RWPE2 (cell line): ENCODE measurements around the gene FASN.
"Not testable (repeated sequence)": the region's sequence is repeated elsewhere in the genome, so short reads cannot be mapped to it uniquely, and the experiment has no call there.

Experiments
- ATAC-seq: fragments of 200-7000 bp; cut with Tn5 transposase; 3 replicates; pipeline ENCODE4 v1.9.1; 2021; ENCODE audit warnings: low read depth
- DNase-seq: peaks from one replicate; pipeline ENCODE4 v3.0.0-alpha.2; 2020; ENCODE audit warnings: low spot score
- H3K27ac ChIP-seq: fragments of 450-650 bp; 2 replicates; pipeline ENCODE4 v1.5.1; 2017; ENCODE audit warnings: mild to moderate bottlenecking; ENCODE audit not compliant: poor library complexity, severe bottlenecking
- H3K27me3 ChIP-seq: fragments of 250-450 bp; sonication (Bioruptor Pico); 2 replicates; pipeline ENCODE4 v1.5.1; 2021; ENCODE audit warnings: mild to moderate bottlenecking, moderate library complexity; ENCODE audit not compliant: insufficient read depth, poor library complexity, severe bottlenecking
- H3K36me3 ChIP-seq: fragments of 250-450 bp; sonication (Bioruptor Pico); 2 replicates; pipeline ENCODE4 v1.5.1; 2020; ENCODE audit warnings: low read depth, mild to moderate bottlenecking, moderate library complexity
- H3K4me1 ChIP-seq: fragments of 250-450 bp; sonication (Bioruptor Pico); 2 replicates; pipeline ENCODE4 v1.5.1; 2021; ENCODE audit warnings: mild to moderate bottlenecking, moderate library complexity; ENCODE audit not compliant: insufficient read depth, poor library complexity, severe bottlenecking
- H3K4me3 ChIP-seq: fragments of 250-450 bp; sonication (Bioruptor Pico); 2 replicates; pipeline ENCODE4 v1.5.1; 2021; ENCODE audit warnings: mild to moderate bottlenecking, moderate library complexity; ENCODE audit not compliant: severe bottlenecking
- H3K9me3 ChIP-seq: fragments of 250-450 bp; sonication (Bioruptor Pico); 2 replicates; pipeline ENCODE4 v1.5.1; 2021; ENCODE audit warnings: mild to moderate bottlenecking, moderate library complexity; ENCODE audit not compliant: severe bottlenecking
- TF ChIP-seq, protein P1 (sequence below): fragments of 450-650 bp; IDR thresholded peaks from one replicate; pipeline ENCODE4 v1.5.1; 2017; ENCODE audit warnings: mild to moderate bottlenecking, moderate library complexity; ENCODE audit not compliant: poor library complexity, severe bottlenecking

The FASN gene

DNA sequence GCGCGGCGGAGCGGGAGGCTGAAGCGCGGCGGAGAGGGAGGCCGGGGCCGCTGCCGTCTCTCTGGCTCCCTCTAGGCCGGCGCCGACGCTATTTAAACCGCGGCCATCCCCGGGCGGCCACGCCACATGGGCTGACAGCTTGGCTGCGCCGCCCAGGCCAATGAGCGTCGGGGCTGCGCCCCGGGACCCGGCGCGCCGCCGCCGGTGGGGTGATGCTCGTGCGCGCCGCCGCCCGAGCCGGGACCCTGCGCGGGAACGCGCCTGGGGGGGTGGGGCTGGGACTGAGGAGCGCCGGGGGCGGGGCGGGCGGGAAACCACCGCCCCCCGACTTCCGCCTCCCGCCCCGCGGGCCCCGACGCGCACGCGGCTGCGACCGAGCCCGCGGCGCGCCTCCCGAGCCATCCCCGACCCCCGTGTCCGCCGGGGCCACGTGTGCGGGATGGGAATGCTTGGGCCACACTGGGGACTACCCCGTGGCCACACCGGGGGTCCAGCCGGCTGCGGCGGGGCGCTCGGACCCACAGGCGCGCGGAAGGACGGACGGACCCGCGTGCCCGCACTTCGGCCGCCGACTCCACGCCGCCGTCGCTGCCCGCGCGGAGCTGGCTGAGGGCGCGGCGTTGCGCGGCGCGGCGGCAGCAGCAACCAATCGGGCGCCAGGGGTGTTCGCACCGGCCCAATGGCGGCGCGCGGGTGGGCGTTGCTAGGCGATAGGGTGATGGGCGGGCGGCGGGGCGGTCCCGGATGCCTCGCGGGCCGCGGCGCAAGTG, at the start of gene FASN:
Gene FASN, minus strand, starts transcription at position 68 of the 770 bp plus-strand sequence. CDS start 1,791 bp downstream, outside the sequence.
- peak within 1 kb of the TSS; percentile 98 for H3K4me3 ChIP-seq
- peaks cover 38% of the 10 kb centered on the region for H3K36me3 ChIP-seq
- H3K4me1 ChIP-seq: peaks cover 12% of the 10 kb centered on the region
- peak; percentile 75 for ATAC-seq
- H3K9me3 ChIP-seq: no peaks in the 10 kb centered on the region
- TF ChIP-seq, protein P1, sequence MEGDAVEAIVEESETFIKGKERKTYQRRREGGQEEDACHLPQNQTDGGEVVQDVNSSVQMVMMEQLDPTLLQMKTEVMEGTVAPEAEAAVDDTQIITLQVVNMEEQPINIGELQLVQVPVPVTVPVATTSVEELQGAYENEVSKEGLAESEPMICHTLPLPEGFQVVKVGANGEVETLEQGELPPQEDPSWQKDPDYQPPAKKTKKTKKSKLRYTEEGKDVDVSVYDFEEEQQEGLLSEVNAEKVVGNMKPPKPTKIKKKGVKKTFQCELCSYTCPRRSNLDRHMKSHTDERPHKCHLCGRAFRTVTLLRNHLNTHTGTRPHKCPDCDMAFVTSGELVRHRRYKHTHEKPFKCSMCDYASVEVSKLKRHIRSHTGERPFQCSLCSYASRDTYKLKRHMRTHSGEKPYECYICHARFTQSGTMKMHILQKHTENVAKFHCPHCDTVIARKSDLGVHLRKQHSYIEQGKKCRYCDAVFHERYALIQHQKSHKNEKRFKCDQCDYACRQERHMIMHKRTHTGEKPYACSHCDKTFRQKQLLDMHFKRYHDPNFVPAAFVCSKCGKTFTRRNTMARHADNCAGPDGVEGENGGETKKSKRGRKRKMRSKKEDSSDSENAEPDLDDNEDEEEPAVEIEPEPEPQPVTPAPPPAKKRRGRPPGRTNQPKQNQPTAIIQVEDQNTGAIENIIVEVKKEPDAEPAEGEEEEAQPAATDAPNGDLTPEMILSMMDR: peak; percentile 64
- peak; percentile 96 for DNase-seq
- no peaks in the 10 kb centered on the region for H3K27me3 ChIP-seq
- H3K27ac ChIP-seq: peak within 1 kb of the TSS; percentile 84

GRCh38 chr17:82146663-82147654, 48.9 kb upstream of the FASN start:
- TF ChIP-seq, protein P1: no peak
- H3K9me3 ChIP-seq: no peaks in the 10 kb centered on the region
- no peak overlapping the region for H3K27ac ChIP-seq
- DNase-seq (no peak), ATAC-seq (no peak)
- H3K4me1 ChIP-seq: no peaks in the 10 kb centered on the region
- no peaks in the 10 kb centered on the region for H3K27me3 ChIP-seq
- H3K4me3 ChIP-seq: no peak overlapping the region
- peaks cover 1% of the 10 kb centered on the region; the same call in 1 of the 2 replicates for H3K36me3 ChIP-seq

DNA sequence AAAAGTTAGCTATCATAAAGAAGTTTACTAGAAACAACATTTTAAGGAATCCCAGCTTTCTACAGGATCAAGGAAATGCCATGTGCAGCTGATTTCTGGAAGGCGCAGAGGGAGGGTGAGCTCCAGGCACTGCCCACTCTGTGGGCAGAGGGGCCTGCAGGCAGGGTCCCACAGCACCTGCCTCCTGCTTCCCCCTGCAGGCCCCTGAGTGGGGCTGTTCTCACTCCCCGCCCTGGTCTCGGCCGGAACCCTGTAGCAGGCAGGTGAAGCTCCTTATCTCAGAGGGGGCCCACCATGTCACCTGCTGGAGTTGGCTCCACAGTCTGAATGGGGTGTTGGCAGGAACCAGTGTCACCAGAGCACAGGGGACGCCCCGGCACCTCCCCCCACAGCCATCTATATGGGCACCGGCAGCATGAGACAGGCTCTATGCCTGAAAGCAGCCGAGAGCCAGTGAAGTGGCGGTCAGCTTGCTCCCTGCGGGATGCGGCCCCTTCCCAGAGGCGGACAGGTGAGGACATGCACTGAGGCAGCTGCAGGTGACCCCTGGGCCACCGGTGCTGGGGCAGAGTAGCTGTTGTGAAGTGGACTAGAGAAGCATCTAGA, 47.6 kb upstream of the FASN start:
- no peak overlapping the region for H3K27ac ChIP-seq
- ATAC-seq (no peak), DNase-seq (no peak)
- no peaks in the 10 kb centered on the region for H3K27me3 ChIP-seq
- TF ChIP-seq, protein P1: no peak
- H3K9me3 ChIP-seq: no peaks in the 10 kb centered on the region
- H3K4me1 ChIP-seq: no peaks in the 10 kb centered on the region
- no peak overlapping the region for H3K4me3 ChIP-seq
- H3K36me3 ChIP-seq: peaks cover 5% of the 10 kb centered on the region; the same call in 1 of the 2 replicates

GRCh38 chr17:82143333-82143732, 45.3 kb upstream of the FASN start:
- TF ChIP-seq, protein P1: no peak
- Histone ChIP-seq H3K27ac (no peak overlapping the region), H3K27me3 (no peaks in the 10 kb centered on the region), H3K4me3 (no peak overlapping the region), H3K4me1 (no peaks in the 10 kb centered on the region), H3K36me3 (peaks cover 5% of the 10 kb centered on the region; the same call in 1 of the 2 replicates), H3K9me3 (no peaks in the 10 kb centered on the region)
- ATAC-seq (no peak), DNase-seq (no peak)

- not testable (repeated sequence) for H3K4me1 ChIP-seq, H3K36me3 ChIP-seq, ATAC-seq, H3K9me3 ChIP-seq, H3K4me3 ChIP-seq, H3K27me3 ChIP-seq, H3K27ac ChIP-seq, DNase-seq
Observed at GRCh38 chr17:82139961-82140360, 41.9 kb upstream of the FASN start.
